CD4-positive, CD25-positive, alpha-beta regulatory T cell (primary cell): ENCODE results near the gene CD7. TPM values are rescaled to one million over a fixed set of nuclear protein-coding genes. Genes with fewer than 3 reads are reported as not detected.
"Not testable (repeated sequence)": the region's sequence is repeated elsewhere in the genome, so short reads cannot be mapped to it uniquely, and the experiment has no call there.

Experiments used
- ATAC-seq, 2 donors: fragments of 150-1000 bp; cut with Tn5 transposase; one replicate each; pipeline ENCODE4 v1.10.0; 2021; ENCODE audit warnings: low read depth in 2 of 2, moderate number of reproducible peaks in 2 of 2, moderate library complexity in 1 of 2
- DNase-seq, 3 donors: peaks; one replicate each; pipeline versions ENCODE4 v3.0.0 to v3.0.0-alpha.2; 2012 to 2022; ENCODE audit warnings: mixed read lengths in 1 of 3
- H3K27ac ChIP-seq: one replicate; pipeline ENCODE4 v1.7.0; 2013; ENCODE audit warnings: mild to moderate bottlenecking, low read length; ENCODE audit not compliant: insufficient read depth, poor library complexity, severe bottlenecking
- H3K27me3 ChIP-seq: one replicate; pipeline ENCODE4 v1.7.0; 2013; ENCODE audit warnings: low read length; ENCODE audit not compliant: control insufficient read depth, insufficient read depth
- H3K36me3 ChIP-seq: one replicate; pipeline ENCODE4 v1.7.0; 2013; ENCODE audit warnings: mild to moderate bottlenecking, low read length, moderate library complexity; ENCODE audit not compliant: control insufficient read depth, insufficient read depth
- H3K4me1 ChIP-seq: 2 replicates; pipeline ENCODE4 v1.7.0; 2013; ENCODE audit warnings: mild to moderate bottlenecking, low read length; ENCODE audit not compliant: insufficient read depth, control insufficient read depth, poor library complexity, severe bottlenecking
- H3K4me3 ChIP-seq: one replicate; pipeline ENCODE4 v1.7.0; 2013; ENCODE audit warnings: low read depth, mild to moderate bottlenecking, low read length, moderate library complexity
- H3K9me3 ChIP-seq, 2 experiments: 1 replicate in 1 of 2; 2 replicates in 1 of 2; pipeline ENCODE4 v1.7.0; 2013; ENCODE audit warnings: low read length in 2 of 2, mild to moderate bottlenecking in 1 of 2, moderate library complexity in 1 of 2; ENCODE audit not compliant: control insufficient read depth in 2 of 2
- H3K27ac Mint-ChIP-seq, 3 donors: one replicate each; pipeline ENCODE4 v1.8.0; 2020 to 2022; ENCODE audit warnings: mild to moderate bottlenecking in 3 of 3, mixed read lengths in 3 of 3, moderate library complexity in 2 of 3
- H3K27me3 Mint-ChIP-seq: one replicate; pipeline ENCODE4 v1.8.0; 2022; ENCODE audit warnings: mild to moderate bottlenecking, mixed read lengths
- H3K36me3 Mint-ChIP-seq: one replicate; pipeline ENCODE4 v1.8.0; 2020; ENCODE audit warnings: mixed read lengths
- H3K4me1 Mint-ChIP-seq, 4 donors: one replicate each; pipeline ENCODE4 v1.8.0; 2020 to 2022; ENCODE audit warnings: mixed read lengths in 4 of 4, mild to moderate bottlenecking in 1 of 4
- H3K4me3 Mint-ChIP-seq, 4 donors: one replicate each; pipeline ENCODE4 v1.8.0; 2020 to 2022; ENCODE audit warnings: mild to moderate bottlenecking in 4 of 4, mixed read lengths in 4 of 4, moderate library complexity in 3 of 4
- H3K9me3 Mint-ChIP-seq, 7 donors: one replicate each; pipeline ENCODE4 v1.8.0; 2020 to 2022; ENCODE audit warnings: mixed read lengths in 7 of 7, mild to moderate bottlenecking in 3 of 7, moderate library complexity in 2 of 7
- polyA plus RNA-seq, 4 donors: library from polyadenylated mRNA; unstranded; fragments of 300-500 nt; fragmentation: Illumina TruSeq; gene quantifications; one replicate each; pipeline ENCODE4 v1.2.3, GENCODE V29; 2021
- total RNA-seq: library from RNA; stranded (reverse); gene quantifications from one replicate; pipeline ENCODE4 v1.2.3, GENCODE V29; 2022

Gene CD7
- total RNA-seq (140 TPM), polyA plus RNA-seq (10 to 100 TPM; 56.3 to 76.9 (median 68.3) TPM)

DNA sequence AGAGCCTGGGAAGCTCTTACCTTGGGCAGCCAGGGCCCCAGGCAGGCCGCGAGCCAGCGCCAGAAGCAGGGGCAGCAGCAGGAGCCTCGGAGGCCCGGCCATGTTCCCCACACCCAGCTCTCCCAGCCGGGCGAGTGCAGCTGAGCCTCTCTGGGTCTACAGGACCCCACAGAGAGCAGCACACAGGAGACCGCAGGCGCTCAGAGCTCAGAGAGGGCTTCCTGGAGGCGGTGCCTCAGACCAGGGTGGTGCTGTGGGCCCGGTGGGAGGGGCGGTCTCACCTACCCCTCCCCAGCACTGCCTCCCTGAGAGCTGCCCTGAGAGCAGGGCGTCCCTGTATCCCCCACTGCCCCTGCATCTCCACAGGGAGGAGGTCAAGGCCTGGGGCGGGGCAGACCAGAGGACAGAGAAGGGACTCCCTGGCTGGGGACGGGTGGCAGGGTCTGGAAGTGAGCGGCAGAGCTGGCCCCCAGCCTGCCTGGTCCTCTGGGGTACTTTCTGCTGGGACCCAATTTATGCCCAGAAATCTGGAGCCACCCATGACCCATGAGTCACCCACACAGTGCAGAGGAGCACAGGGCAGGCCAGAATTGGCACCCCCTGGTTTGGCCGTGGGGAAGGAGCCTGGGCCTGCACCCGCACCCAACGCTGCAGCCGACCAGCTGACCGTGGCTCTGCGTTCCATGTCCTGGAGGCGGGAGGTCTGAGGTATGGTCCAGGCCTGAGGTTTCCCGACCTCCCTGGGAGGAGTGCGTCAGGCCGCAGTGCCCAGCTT, at the start of gene CD7:
Gene CD7, minus strand, starts transcription at position 215 of the 775 bp plus-strand sequence. Its CDS starts 113 bp downstream, at position 102.
- Histone ChIP-seq H3K4me3 (peak within 1 kb of the TSS; percentile 71), H3K4me1 (peaks cover 57% of the 10 kb centered on the region), H3K9me3 (no peaks in the 10 kb centered on the region), H3K27me3 (no peaks in the 10 kb centered on the region), H3K27ac (peak within 1 kb of the TSS; percentile 78), H3K36me3 (no peaks in the 10 kb centered on the region)
- peak within 1 kb of the TSS in 2 of 4 donors; percentile 93 to 95 for H3K4me3 Mint-ChIP-seq
- peak; percentile 61 to 83 (median 72) for DNase-seq
- H3K27me3 Mint-ChIP-seq: peaks cover 6% of the 10 kb centered on the region
- H3K27ac Mint-ChIP-seq: peak within 1 kb of the TSS; percentile 86 to 92 (median 89)
- H3K9me3 Mint-ChIP-seq: no peaks in the 10 kb centered on the region
- H3K4me1 Mint-ChIP-seq: peaks cover 0 to 34% (median 8%) of the 10 kb centered on the region in 4 donors
- peak; percentile 74 to 78 for ATAC-seq
- no peaks in the 10 kb centered on the region for H3K36me3 Mint-ChIP-seq

DNA sequence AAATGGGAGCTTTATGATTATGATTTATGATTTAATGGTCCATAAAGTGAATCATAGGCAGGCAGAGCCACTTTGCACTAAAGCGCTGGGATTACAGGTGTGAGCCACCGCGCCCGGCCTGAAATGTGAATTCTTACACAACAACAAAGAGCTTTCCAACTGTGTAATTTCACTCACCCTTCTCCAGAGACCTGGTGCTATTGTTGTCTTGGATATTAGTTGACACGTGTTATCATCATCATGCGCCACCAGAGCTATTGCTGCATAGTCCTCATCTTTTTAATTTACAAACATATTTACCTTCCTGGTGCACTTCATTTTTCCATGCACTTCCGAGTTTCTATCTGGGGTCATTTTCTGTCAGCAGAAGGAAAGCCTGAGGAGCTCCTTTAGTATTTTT, 49.3 kb upstream of the CD7 start:
- no peaks in the 10 kb centered on the region for H3K9me3 Mint-ChIP-seq
- Histone ChIP-seq H3K4me1 (peaks cover 13% of the 10 kb centered on the region), H3K27ac (no peak overlapping the region), H3K9me3 (no peaks in the 10 kb centered on the region), H3K36me3 (no peaks in the 10 kb centered on the region), H3K27me3 (no peaks in the 10 kb centered on the region), H3K4me3 (no peak overlapping the region)
- no peak overlapping the region for H3K4me3 Mint-ChIP-seq
- H3K27me3 Mint-ChIP-seq: peaks cover 25% of the 10 kb centered on the region
- peaks cover 0 to 11% (median 1%) of the 10 kb centered on the region in 4 donors for H3K4me1 Mint-ChIP-seq
- DNase-seq (no peak), ATAC-seq (no peak)
- H3K36me3 Mint-ChIP-seq: no peaks in the 10 kb centered on the region
- H3K27ac Mint-ChIP-seq: no peak overlapping the region

DNA sequence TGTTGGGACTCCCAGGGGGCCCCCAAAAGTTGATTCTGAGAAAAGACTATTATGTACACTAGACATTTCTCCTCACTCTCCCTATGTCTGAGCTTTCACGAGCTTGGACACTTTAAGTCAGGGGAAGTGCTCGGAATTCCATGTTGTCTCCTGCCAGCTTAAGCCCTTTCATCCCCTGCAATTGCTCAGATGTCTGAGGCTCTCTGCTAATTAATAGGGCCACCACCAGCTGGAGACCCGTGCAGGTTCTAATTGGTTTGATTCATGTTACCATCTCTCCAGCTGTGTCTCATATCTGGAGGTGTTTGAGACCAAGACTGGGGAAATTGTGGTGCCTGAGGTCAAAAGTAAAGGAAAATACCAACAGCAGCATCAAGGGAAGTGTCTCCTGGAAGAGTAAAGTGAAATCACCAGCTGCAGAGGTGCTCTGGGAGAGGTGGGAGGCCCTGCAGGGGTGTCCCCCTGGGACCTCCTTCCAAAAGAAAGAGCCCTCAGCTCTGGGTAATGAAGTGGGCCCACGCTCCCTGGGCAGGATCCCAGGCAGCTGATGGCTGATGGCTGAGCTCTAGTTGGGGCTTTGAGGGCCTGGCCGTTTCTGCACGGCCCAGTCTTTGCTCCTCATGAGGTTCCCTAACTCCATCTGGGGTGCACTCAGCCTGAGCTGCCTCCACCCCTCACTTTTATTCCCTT, 48.3 kb upstream of the CD7 start:
- Mint-ChIP-seq H3K27ac (no peak overlapping the region), H3K27me3 (peaks cover 24% of the 10 kb centered on the region), H3K4me1 (peaks cover 0 to 5% (median 0%) of the 10 kb centered on the region in 4 donors)

DNA sequence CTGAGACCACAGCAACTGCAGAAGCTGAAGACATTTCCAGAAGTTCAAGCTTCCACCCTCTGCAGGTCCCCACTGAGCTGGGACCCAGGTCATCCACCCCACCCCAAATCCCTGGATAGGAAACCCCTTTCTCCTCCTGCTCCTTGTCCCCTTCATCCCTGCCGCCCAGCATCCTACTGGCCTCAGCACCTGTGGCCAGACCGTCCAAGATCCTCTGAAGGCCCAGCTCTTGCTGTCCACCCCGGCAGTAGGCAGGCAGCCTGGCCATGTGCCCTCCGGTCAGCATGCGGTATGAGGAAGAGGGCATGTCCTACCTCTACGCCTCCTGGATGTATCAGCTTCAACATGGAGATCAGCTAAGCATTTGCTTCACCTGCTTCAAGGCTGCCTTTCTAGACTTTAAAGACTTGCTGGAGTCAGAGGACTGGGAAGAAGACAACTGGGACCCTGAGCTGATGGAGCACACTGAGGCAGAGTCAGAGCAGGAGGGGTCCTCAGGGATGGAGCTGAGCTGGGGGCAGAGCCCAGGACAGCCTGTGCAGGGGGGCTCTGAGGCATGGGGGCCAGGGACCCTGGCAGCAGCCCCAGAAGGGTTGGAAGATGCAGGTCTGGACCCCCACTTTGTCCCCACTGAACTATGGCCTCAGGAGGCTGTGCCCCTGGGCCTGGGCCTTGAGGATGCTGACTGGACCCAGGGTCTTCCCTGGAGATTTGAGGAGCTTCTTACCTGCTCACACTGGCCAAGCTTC, 44.7 kb upstream of the CD7 start:
- Histone ChIP-seq H3K27me3 (peaks cover 3% of the 10 kb centered on the region), H3K4me1 (no peaks in the 10 kb centered on the region), H3K36me3 (no peaks in the 10 kb centered on the region), H3K9me3 (no peaks in the 10 kb centered on the region), H3K27ac (no peak overlapping the region), H3K4me3 (no peak overlapping the region)
- ATAC-seq: no peak
- Mint-ChIP-seq H3K36me3 (no peaks in the 10 kb centered on the region), H3K4me1 (peaks cover 0 to 7% (median 6%) of the 10 kb centered on the region in 4 donors), H3K27me3 (peaks cover 22% of the 10 kb centered on the region), H3K27ac (no peak overlapping the region), H3K9me3 (no peaks in the 10 kb centered on the region), H3K4me3 (no peak overlapping the region)
- DNase-seq: no peak

More for the DNA sequence above, 48.3 kb upstream of the CD7 start:
- peaks cover 6% of the 10 kb centered on the region for H3K4me1 ChIP-seq
- H3K9me3 Mint-ChIP-seq: no peaks in the 10 kb centered on the region
- H3K4me3 Mint-ChIP-seq: no peak overlapping the region
- no peak overlapping the region for H3K4me3 ChIP-seq
- H3K27me3 ChIP-seq: no peaks in the 10 kb centered on the region
- H3K36me3 Mint-ChIP-seq: no peaks in the 10 kb centered on the region
- H3K36me3 ChIP-seq: no peaks in the 10 kb centered on the region
- no peak overlapping the region for H3K27ac ChIP-seq
- DNase-seq (no peak), ATAC-seq (no peak)
- H3K9me3 ChIP-seq: no peaks in the 10 kb centered on the region

DNA sequence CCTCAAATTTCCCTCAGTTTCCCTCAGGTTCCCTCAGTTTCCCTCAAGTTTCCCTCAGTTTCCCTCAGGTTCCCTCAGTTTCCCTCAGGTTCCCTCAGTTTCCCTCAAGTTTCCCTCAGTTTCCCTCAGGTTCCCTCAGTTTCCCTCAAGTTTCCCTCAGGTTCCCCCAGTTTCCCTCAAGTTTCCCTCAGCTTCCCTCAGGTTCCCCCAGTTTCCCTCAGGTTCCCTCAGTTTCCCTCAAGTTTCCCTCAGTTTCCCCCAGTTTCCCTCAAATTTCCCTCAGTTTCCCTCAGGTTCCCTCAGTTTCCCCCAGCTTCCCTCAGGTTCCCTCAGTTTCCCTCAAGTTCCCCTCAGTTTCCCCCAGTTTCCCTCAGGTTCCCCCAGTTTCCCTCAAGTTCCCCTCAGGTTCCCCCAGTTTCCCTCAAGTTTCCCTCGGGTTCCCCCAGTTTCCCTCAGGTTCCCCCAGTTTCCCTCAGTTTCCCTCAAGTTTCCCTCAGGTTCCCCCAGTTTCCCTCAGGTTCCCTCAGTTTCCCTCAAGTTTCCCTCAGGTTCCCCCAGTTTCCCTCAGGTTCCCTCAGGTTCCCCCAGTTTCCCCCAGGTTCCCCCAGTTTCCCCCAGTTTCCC, 42.2 kb upstream of the CD7 start:
- ATAC-seq, H3K9me3 ChIP-seq, H3K4me3 ChIP-seq, DNase-seq, H3K4me1 ChIP-seq, H3K36me3 ChIP-seq, H3K27ac ChIP-seq, H3K27ac Mint-ChIP-seq, H3K27me3 ChIP-seq, H3K36me3 Mint-ChIP-seq, H3K9me3 Mint-ChIP-seq, H3K4me3 Mint-ChIP-seq, H3K4me1 Mint-ChIP-seq: not testable (repeated sequence)
- H3K27me3 Mint-ChIP-seq: peaks cover 18% of the 10 kb centered on the region

DNA sequence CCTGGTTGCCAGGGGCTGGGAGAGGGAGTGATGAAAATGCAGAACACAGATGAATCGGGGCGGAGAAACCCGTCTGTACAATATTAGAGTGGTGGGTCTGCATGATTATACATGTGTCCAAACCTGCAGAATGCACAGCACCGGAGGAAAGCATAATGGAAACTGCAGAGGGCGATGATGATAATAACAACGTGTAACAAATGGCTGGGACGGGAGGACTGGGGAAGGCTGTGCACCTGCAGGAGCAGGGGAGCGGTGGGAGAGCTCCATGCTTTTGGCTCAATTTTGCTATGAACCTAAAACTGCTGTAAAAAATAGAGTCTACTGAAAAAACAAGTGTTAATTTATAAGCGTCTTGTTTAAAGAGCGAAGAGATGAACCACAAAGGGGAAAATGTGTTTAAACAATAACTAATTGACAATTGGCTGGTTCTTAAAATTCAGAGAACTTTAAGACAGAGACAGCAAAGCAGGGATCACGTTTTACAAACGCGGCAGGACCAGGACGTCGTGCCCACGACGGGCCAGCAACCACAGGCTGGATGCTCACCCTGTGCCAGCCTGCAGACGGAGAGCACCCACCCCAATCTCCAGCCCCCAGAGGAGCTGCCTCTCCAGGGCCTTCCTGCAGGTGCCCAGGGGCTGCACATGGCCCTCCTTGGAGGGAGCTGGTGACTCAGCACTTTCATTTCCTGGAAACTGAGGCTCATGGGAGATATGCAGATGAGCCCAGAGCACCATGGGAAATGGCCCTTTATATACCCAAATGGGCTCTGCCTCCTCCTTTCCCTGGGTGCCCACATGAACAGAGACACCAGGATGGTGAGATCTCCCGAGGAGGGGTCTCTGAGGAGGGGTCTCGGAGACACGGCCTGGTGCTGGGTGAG, 41.3 kb upstream of the CD7 start, which contains the start of gene TEX19:
Gene TEX19, plus strand, starts transcription at position 783 of the 886 bp plus-strand sequence. CDS start 2,904 bp downstream, outside the sequence.
- ATAC-seq (peak in 1 of 2 donors; percentile 28), DNase-seq (peak in 1 of 3 donors; percentile 47)
- Histone ChIP-seq H3K27ac (no peak within 1 kb of the TSS), H3K4me1 (no peaks in the 10 kb centered on the region), H3K27me3 (peaks cover 3% of the 10 kb centered on the region), H3K9me3 (no peaks in the 10 kb centered on the region), H3K36me3 (no peaks in the 10 kb centered on the region), H3K4me3 (no peak within 1 kb of the TSS)
- H3K9me3 Mint-ChIP-seq: no peaks in the 10 kb centered on the region
- peaks cover 16% of the 10 kb centered on the region for H3K27me3 Mint-ChIP-seq
- H3K27ac Mint-ChIP-seq: no peak within 1 kb of the TSS
- no peaks in the 10 kb centered on the region for H3K36me3 Mint-ChIP-seq
- peaks cover 0 to 7% (median 6%) of the 10 kb centered on the region in 4 donors for H3K4me1 Mint-ChIP-seq
- H3K4me3 Mint-ChIP-seq: no peak within 1 kb of the TSS
